Mesangial cell (primary cell): ENCODE data around the gene CALR3. TPM values are rescaled to one million over a fixed set of nuclear protein-coding genes. Genes with fewer than 3 reads are reported as not detected.

ENCODE experiments used
- total RNA-seq: library from RNA; depleted of rRNA; stranded (reverse); fragments of >200 nt; gene quantifications from 2 replicates; pipeline ENCODE4 v1.2.3, GENCODE V29; 2015

CALR3 gene
- not detected in 2 replicates for total RNA-seq

GRCh38 chr19:16495982-16496612 lies at the start of gene CALR3, which contains the start of gene C19orf44:
CALR3 (minus strand) TSS chr19:16496167; CDS start chr19:16496129, 38 bp downstream.
C19orf44 (plus strand) TSS chr19:16496394; CDS start chr19:16500793, 4,399 bp downstream.

GRCh38 chr19:16542045-16542909 lies 46.3 kb upstream of the CALR3 start, which contains the start of gene CHERP:
CHERP (minus strand) TSS chr19:16542437; CDS start chr19:16542378, 59 bp downstream.

Other genes starting within 250 kb of the CALR3 start
- 1.3 and 3.4 TPM in 2 replicates for gene KLF2, start 171.3 kb downstream of the CALR3 start, total RNA-seq
- gene EPS15L1, start 24.2 kb downstream of the CALR3 start, total RNA-seq, result 14.5 and 19.3 TPM in 2 replicates
- gene C19orf44, start 227 bp upstream of the CALR3 start, total RNA-seq, result 3.3 and 6.3 TPM in 2 replicates
- 11.7 and 12.3 TPM in 2 replicates for gene CHERP, start 46.3 kb upstream of the CALR3 start, total RNA-seq
- gene SLC35E1, start 76.2 kb upstream of the CALR3 start, total RNA-seq, result 32.4 and 53.2 TPM in 2 replicates
- 5.5 and 9.5 TPM in 2 replicates for gene MED26, start 132.0 kb upstream of the CALR3 start, total RNA-seq
- gene SMIM7, start 164.0 kb upstream of the CALR3 start, total RNA-seq, result 47.9 and 62.2 TPM in 2 replicates
- 0.65 and 3.3 TPM in 2 replicates for gene TMEM38A, start 165.0 kb upstream of the CALR3 start, total RNA-seq
- gene NWD1, start 223.7 kb upstream of the CALR3 start, total RNA-seq, result not detected in 2 replicates